Skeletal muscle tissue (tissue), 4 donors: ENCODE data around the gene REX1BD. TPM values are rescaled to one million over a fixed set of nuclear protein-coding genes. Genes with fewer than 3 reads are reported as not detected.

Experiments used
- H3K27ac ChIP-seq: one replicate; pipeline ENCODE4 v1.7.0; 2013; ENCODE audit warnings: mild to moderate bottlenecking, low read depth, low read length, inconsistent platforms
- H3K27me3 ChIP-seq, 3 donors: one replicate each; pipeline ENCODE4 v1.7.0; 2013; ENCODE audit warnings: low read length in 3 of 3; ENCODE audit not compliant: control insufficient read depth in 3 of 3, insufficient read depth in 3 of 3
- H3K36me3 ChIP-seq, 3 donors: one replicate each; pipeline ENCODE4 v1.7.0; 2013; ENCODE audit warnings: low read length in 3 of 3; ENCODE audit not compliant: control insufficient read depth in 3 of 3, insufficient read depth in 3 of 3
- H3K4me1 ChIP-seq, 3 donors: one replicate each; pipeline ENCODE4 v1.7.0; 2013; ENCODE audit warnings: low read length in 3 of 3, mild to moderate bottlenecking in 3 of 3; ENCODE audit not compliant: control insufficient read depth in 3 of 3, insufficient read depth in 3 of 3
- H3K4me3 ChIP-seq, 3 donors: one replicate each; pipeline ENCODE4 v1.7.0; 2013; ENCODE audit warnings: low read length in 3 of 3
- H3K9ac ChIP-seq, 3 donors: one replicate each; pipeline ENCODE4 v1.7.0; 2013; ENCODE audit warnings: low read length in 3 of 3, mild to moderate bottlenecking in 3 of 3, moderate library complexity in 2 of 3, low read depth in 1 of 3
- H3K9me3 ChIP-seq, 3 donors: one replicate each; pipeline ENCODE4 v1.7.0; 2013; ENCODE audit warnings: low read length in 3 of 3; ENCODE audit not compliant: control insufficient read depth in 3 of 3
- total RNA-seq: library from RNA; depleted of rRNA; stranded (reverse); fragments of >200 nt; gene quantifications from one replicate; pipeline ENCODE4 v1.2.3, GENCODE V29; 2014
- donor health status: Osteomylitis.

The REX1BD gene
- total RNA-seq, 1 donor from 2014 or later: 26.6 TPM

DNA sequence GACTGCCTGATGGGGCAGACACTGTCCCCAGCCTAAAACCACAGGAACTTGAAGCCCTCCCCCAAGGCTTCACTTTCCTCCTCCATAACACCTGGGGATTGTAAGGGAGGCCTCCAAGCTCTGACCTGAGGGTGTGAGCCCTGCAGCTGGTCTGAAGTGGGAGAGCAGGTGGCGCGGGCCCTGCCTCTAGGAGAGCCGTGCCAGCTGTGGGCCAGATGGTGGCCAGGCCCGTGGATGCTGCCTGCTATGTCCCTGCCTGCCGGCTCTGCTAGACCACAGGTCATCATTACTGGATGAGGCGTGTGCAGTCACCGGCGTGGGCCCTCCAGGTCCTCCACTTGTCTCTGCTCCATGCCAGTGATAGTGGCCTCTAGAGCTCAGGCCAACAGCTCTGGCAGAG is 44.7 kb downstream of the REX1BD start:
- Histone ChIP-seq H3K9me3 (no peaks in the 10 kb centered on the region), H3K27ac (no peak overlapping the region), H3K27me3 (no peaks in the 10 kb centered on the region), H3K4me3 (no peak overlapping the region), H3K36me3 (no peaks in the 10 kb centered on the region), H3K4me1 (peaks cover 12 to 25% (median 12%) of the 10 kb centered on the region in 3 donors), H3K9ac (no peak overlapping the region)

DNA sequence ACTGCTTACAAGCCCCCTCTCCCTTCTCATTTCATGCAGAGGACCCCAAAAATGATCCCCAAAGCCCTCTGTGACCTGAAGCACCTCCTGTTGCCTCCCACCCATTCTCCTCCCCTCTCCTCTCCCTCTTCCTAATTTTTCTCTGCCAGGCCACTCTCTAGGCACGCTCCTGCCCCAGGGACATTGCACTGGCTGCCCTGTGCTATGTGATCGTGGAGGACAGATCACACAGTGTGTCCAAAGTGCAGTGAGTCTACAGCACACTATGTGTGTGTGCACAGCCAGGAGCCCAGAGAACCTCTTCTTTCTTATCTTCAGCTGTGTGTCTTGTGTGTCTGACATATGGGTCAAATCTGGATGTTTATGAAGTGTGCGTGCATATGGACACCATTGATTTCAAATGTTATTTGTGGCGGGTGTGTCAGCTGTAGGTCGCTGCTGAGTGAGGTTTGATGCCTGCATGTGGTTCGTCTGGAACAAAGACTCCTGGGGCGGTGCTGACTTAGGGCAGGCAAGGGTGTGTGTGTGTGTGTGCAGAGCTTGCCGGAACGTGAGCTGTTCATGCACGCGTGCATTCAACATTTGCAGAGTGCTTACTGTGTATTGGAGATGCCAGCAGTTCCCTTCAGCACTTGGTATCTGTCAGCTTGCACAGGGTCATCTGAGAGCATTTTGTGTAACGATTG is 46.2 kb downstream of the REX1BD start:
- Histone ChIP-seq H3K9me3 (no peaks in the 10 kb centered on the region), H3K4me1 (peaks cover 12 to 19% (median 12%) of the 10 kb centered on the region in 3 donors), H3K9ac (no peak overlapping the region), H3K4me3 (no peak overlapping the region), H3K27ac (no peak overlapping the region), H3K27me3 (no peaks in the 10 kb centered on the region), H3K36me3 (no peaks in the 10 kb centered on the region)

DNA sequence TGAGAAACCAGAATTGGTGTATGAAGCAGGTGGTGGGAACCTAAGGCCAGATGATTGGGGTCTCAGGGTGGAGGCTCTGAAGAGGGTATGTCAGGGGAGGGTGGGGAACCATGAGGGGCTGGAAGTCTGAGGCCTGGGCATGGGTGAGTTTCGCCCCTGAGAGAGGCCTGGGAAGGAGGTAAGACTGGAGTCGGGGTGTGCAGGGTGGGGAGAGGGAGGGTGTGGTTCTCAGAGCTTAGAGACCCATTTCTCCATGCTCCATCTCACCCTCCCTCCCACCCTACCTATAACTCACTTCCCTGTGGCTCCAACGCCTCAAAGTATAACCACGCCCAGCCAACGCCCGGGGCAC is 47.2 kb downstream of the REX1BD start:
- H3K9me3 ChIP-seq: no peaks in the 10 kb centered on the region
- no peak overlapping the region for H3K27ac ChIP-seq
- H3K4me1 ChIP-seq: peaks cover 12 to 18% (median 12%) of the 10 kb centered on the region in 3 donors
- no peak overlapping the region for H3K9ac ChIP-seq
- H3K4me3 ChIP-seq: no peak overlapping the region
- no peaks in the 10 kb centered on the region for H3K36me3 ChIP-seq
- no peaks in the 10 kb centered on the region for H3K27me3 ChIP-seq

DNA sequence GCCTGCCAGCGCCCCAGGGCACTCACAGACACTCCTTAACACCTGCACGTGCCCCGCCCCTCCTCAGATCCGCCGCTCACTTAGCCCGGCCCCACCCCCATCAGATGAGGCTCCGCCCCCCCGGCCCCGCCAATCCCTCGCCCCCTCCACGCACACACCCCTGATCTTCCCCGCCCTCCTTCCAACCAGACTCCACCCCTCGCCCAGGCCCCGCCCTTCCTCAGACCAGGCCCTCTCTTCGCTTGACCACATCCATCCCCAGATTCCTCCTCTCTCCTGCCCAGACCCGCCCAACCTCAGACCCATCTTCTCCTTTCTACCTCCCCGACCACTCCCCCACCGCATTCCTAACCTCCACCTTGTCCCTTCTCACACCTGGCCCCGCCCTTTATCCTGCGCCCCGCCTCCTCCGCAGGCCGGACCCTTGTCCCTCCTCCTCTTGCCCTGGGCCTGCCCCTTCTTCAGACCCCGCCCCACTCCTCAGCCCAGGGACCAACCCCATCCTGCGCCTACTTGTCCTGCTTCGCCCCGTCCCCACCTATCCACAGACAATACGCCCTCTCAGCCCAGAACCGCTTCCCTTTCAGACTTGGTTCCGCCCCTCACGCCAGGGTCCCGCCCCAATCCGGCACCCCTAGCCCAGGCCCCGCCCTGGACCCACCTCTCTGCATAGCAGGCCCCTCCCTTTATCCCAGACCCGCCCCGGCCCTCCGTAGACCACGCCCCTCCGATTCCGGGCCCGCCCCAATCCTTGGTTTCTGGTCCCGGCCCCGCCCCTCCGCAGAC is 47.8 kb downstream of the REX1BD start:
- H3K27ac ChIP-seq: peak overlapping the region; percentile 88
- H3K36me3 ChIP-seq: no peaks in the 10 kb centered on the region
- no peaks in the 10 kb centered on the region for H3K27me3 ChIP-seq
- H3K4me1 ChIP-seq: peaks cover 12 to 18% (median 12%) of the 10 kb centered on the region in 3 donors
- no peaks in the 10 kb centered on the region for H3K9me3 ChIP-seq
- peak overlapping the region in 2 of 3 donors; percentile 67 to 68 for H3K9ac ChIP-seq
- peak overlapping the region; percentile 65 to 90 (median 76) for H3K4me3 ChIP-seq

DNA sequence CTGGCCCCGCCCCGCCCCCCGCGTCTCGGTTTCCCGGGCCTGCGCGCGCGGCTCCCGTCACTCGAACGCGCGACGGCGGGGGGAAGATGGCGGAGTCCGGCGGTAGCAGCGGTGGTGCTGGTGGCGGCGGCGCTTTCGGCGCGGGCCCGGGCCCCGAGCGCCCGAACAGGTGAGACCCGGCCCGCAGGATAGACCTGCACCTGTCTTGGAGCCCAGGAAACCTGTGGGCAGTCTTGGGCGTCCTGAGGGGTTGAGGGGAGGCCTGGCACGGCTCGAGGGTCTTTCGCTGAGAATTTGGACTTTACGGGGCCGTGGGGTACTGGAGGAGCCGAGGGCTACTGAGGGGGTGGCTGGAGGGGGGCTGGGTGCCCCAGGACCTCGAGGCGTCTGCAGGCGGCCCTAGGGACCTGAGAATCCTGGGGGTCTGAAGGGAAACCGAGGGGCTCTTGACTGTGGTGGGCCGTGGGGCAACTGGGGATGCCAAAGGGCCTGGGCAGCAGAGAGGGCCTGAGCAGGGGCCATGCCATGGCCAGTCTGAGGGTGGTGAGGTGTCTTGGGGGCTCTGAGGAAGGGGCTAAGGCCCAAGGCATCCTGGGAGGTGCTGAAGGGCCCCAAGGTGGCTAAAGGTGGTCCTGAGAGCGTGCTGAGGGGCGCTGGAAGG is 48.5 kb downstream of the REX1BD start, which contains the start of gene KLHL26:
KLHL26 (plus strand) TSS at position 60 of the 661 bp plus-strand sequence; CDS start at position 87, 27 bp downstream.
- Histone ChIP-seq H3K36me3 (no peaks in the 10 kb centered on the region), H3K9ac (peak within 1 kb of the TSS; percentile 87 to 97 (median 95)), H3K27ac (peak within 1 kb of the TSS; percentile 88), H3K4me1 (peaks cover 12 to 18% (median 12%) of the 10 kb centered on the region in 3 donors), H3K9me3 (no peaks in the 10 kb centered on the region), H3K4me3 (peak within 1 kb of the TSS; percentile 78 to 90 (median 86)), H3K27me3 (no peaks in the 10 kb centered on the region)

DNA sequence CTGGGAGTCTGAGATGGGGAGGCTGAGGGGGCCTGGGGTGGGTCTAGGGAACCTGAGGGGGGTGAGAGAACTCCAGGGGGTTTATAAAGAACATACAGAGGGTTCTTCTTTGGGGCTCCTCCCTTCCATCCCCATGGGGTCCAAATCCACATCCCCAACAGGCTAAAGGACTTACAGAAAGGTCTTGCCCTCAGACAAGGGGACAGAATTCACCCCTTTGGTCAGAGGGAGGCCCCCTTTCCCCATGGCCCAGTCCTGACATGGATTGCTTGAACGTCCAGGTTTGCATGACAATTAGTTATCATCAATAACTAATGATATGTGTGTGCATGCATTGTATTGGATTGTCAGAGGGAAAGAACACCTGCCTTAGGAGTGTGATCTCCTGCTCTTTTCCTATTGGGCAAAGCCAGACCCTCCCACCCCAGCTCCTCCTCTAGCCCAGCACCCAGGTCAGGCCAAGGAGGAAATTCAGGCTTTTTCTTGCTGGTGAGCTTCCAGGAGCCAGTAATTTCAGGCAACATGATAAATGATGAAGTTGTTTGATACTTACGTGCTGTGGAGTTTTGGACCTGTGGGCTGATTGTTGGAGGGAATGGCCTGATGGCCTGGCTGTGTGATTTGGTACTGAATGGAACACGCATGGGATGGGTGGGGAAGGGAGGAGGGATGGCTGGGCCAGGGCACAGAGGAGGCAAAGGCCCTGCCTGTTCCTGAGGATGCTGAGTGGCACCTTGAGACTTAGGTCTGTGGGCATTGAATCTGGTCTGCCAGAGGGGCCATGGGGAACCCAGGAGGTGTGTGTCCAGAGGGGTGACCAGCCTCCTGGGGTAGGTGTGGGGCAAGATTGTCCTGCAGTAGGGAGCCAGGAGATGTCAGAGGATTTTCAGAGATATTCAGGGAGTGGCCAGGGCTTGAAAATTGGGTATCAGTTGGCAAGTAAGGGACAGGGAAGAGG is 49.4 kb downstream of the REX1BD start:
- Histone ChIP-seq H3K27ac (peak overlapping the region; percentile 88), H3K9ac (peak overlapping the region in 2 of 3 donors; percentile 95 to 97), H3K27me3 (no peaks in the 10 kb centered on the region), H3K4me3 (peak overlapping the region; percentile 78 to 90 (median 86)), H3K4me1 (peaks cover 12 to 18% (median 12%) of the 10 kb centered on the region in 3 donors), H3K36me3 (no peaks in the 10 kb centered on the region), H3K9me3 (no peaks in the 10 kb centered on the region)

DNA sequence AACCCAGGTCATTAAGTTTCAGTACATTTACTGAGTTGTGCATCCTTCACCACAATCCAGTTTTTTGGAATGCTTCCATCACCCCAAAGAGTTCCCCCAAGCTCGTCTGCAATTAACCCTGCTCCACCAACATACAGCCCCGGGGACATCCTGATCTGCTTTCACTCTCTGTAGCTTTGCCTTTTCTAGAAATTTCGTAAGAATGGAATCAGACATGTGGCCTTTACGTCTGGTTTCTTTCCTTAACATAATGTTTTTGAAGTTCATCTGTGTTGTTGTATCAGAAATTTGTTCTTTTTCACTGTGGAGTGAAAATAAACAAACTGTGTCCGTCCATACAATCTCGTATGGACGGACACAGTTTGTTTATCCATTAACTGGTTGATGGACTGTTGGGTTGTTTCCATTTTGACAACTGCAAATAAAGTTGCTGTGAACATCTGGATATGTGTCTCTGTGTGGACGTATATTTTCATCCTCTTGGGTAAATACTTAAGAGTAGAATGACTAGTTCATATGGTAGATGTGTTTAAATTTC is 51.2 kb downstream of the REX1BD start:
- H3K9me3 ChIP-seq: no peaks in the 10 kb centered on the region

More for the DNA sequence above, 51.2 kb downstream of the REX1BD start:
- no peaks in the 10 kb centered on the region for H3K27me3 ChIP-seq
- H3K9ac ChIP-seq: no peak overlapping the region
- no peaks in the 10 kb centered on the region for H3K36me3 ChIP-seq
- peaks cover 12 to 22% (median 15%) of the 10 kb centered on the region in 3 donors for H3K4me1 ChIP-seq
- H3K4me3 ChIP-seq: no peak overlapping the region
- no peak overlapping the region for H3K27ac ChIP-seq
